ENCODE measurements around the gene NELFA.

Gene NELFA

GRCh38 chr4:1983846-1984405 lies 24.8 kb downstream of the NELFA start:
- no peak overlapping the region for H3K4me3 ChIP-seq (ENCODE audit: low read depth, low read length)
- no peak for TF ChIP-seq CTCF (IDR thresholded peaks at IDR 0.05; ENCODE audit: insufficient read depth, low read depth, low read length, missing control alignments)
- no peak for DNase-seq (ENCODE audit: low read depth)

- TF ChIP-seq CTCF (IDR thresholded peaks at IDR 0.05; ENCODE audit: insufficient read depth, low read depth, low read length, missing control alignments) = no peak
- H3K4me3 ChIP-seq (ENCODE audit: low read depth, low read length) = no peak overlapping the region
- no peak for DNase-seq (ENCODE audit: low read depth)
These were observed 25.5 kb downstream of the NELFA start for GRCh38 chr4:1983053-1983845.

- TF ChIP-seq CTCF (IDR thresholded peaks at IDR 0.05; ENCODE audit: insufficient read depth, low read depth, low read length, missing control alignments) = no peak
- no peak overlapping the region for H3K4me3 ChIP-seq (ENCODE audit: low read depth, low read length)
- no peak for DNase-seq (ENCODE audit: low read depth)
These were observed 26.4 kb downstream of the NELFA start for GRCh38 chr4:1982124-1983052.

GRCh38 chr4:1981251-1982058 lies 27.3 kb downstream of the NELFA start:
- TF ChIP-seq CTCF (IDR thresholded peaks at IDR 0.05; ENCODE audit: insufficient read depth, low read depth, low read length, missing control alignments) = no peak
- no peak overlapping the region for H3K4me3 ChIP-seq (ENCODE audit: low read depth, low read length)
- DNase-seq (ENCODE audit: low read depth) = no peak

GRCh38 chr4:1980561-1981041 lies 28.2 kb downstream of the NELFA start:
- no peak overlapping the region for H3K4me3 ChIP-seq (ENCODE audit: low read depth, low read length)
- TF ChIP-seq CTCF (IDR thresholded peaks at IDR 0.05; ENCODE audit: insufficient read depth, low read depth, low read length, missing control alignments) = no peak
- no peak for DNase-seq (ENCODE audit: low read depth)

Data from GM12865 (cell line).